HepG2 (cell line): ENCODE measurements around the gene MNAT1. TPM values are rescaled to one million over a fixed set of nuclear protein-coding genes. Genes with fewer than 3 reads are reported as not detected.
A peak's percentile ranks its signal among the peaks of the same experiment; 100 is the strongest.

Source experiments
- ATF1 ChIP-seq: IDR thresholded peaks from 2 replicates; pipeline ENCODE4 v1.6.1; 2016; ENCODE audit warnings: mild to moderate bottlenecking, control low read depth
- ATF7-NPFF ChIP-seq: sonication (generic); formaldehyde crosslinking; IDR thresholded peaks from 2 replicates; pipeline ENCODE4 v1.8.1; 2023; ENCODE audit warnings: mild to moderate bottlenecking, low read depth, missing genetic modification reagents, moderate library complexity
- BRCA1 ChIP-seq: sonication (generic); formaldehyde crosslinking; IDR thresholded peaks from 2 replicates; pipeline ENCODE4 v1.4.0; 2020; ENCODE audit warnings: missing genetic modification reagents
- CREBL2 ChIP-seq: sonication (generic); formaldehyde crosslinking; IDR thresholded peaks from 2 replicates; pipeline ENCODE4 v1.8.1; 2023; ENCODE audit warnings: missing genetic modification reagents, mild to moderate bottlenecking, borderline replicate concordance
- FOXJ3 ChIP-seq: sonication (generic); formaldehyde crosslinking; IDR thresholded peaks from 2 replicates; pipeline ENCODE4 v1.4.0; 2020; ENCODE audit warnings: missing genetic modification reagents, mild to moderate bottlenecking, borderline replicate concordance
- FOXK1 ChIP-seq: sonication (generic); formaldehyde crosslinking; IDR thresholded peaks from 2 replicates; pipeline ENCODE4 v1.4.0; 2020; ENCODE audit warnings: low read depth, missing genetic modification reagents, borderline replicate concordance
- HOMEZ ChIP-seq: IDR thresholded peaks from 2 replicates; pipeline ENCODE4 v1.6.1; 2016; ENCODE audit warnings: low read depth
- MATR3 ChIP-seq: sonication (generic); formaldehyde crosslinking; IDR thresholded peaks from 2 replicates; pipeline ENCODE4 v1.4.0; 2020; ENCODE audit warnings: missing genetic modification reagents
- NBN ChIP-seq: fragments of 450-650 bp; conservative IDR thresholded peaks from 2 replicates; pipeline ENCODE4 v1.6.1; 2017
- NR1H2 ChIP-seq: sonication (generic); formaldehyde crosslinking; IDR thresholded peaks from 2 replicates; pipeline ENCODE4 v1.8.1; 2022; ENCODE audit warnings: low read depth, missing genetic modification reagents, borderline replicate concordance
- RARA ChIP-seq: IDR thresholded peaks from 2 replicates; pipeline ENCODE4 v1.6.1; 2016; ENCODE audit warnings: missing genetic modification reagents, missing compliant biosample characterization
- USF2 ChIP-seq, 2 experiments: sonication (generic) in 1 of 2; formaldehyde crosslinking in 1 of 2; IDR thresholded peaks; 2 replicates each; pipeline versions ENCODE4 v1.5.1 to v1.6.1; 2011 to 2020; ENCODE audit warnings: borderline replicate concordance in 1 of 2, low read depth in 1 of 2, low read length in 1 of 2, mild to moderate bottlenecking in 1 of 2, missing genetic modification reagents in 1 of 2, moderate library complexity in 1 of 2
- YEATS4 ChIP-seq: sonication (generic); formaldehyde crosslinking; IDR thresholded peaks from 2 replicates; pipeline ENCODE4 v1.4.0; 2020; ENCODE audit warnings: missing genetic modification reagents, borderline replicate concordance
- ZBTB2 ChIP-seq: sonication (generic); formaldehyde crosslinking; IDR thresholded peaks from 2 replicates; pipeline ENCODE4 v1.8.0; 2022; ENCODE audit warnings: low read depth, missing genetic modification reagents
- ZEB1 ChIP-seq: IDR thresholded peaks from 2 replicates; pipeline ENCODE4 v1.6.1; 2012; ENCODE audit warnings: mild to moderate bottlenecking, low read depth, inconsistent platforms; ENCODE audit not compliant: insufficient replicate concordance
- ZFP91 ChIP-seq: sonication (generic); formaldehyde crosslinking; IDR thresholded peaks from 2 replicates; pipeline ENCODE4 v1.9.0; 2022; ENCODE audit warnings: missing genetic modification reagents, mild to moderate bottlenecking, borderline replicate concordance
- ZNF160 ChIP-seq: sonication (generic); formaldehyde crosslinking; IDR thresholded peaks from 2 replicates; pipeline ENCODE4 v1.8.0; 2022; ENCODE audit warnings: mild to moderate bottlenecking, inconsistent platforms, missing genetic modification reagents
- ZNF333 ChIP-seq: sonication (generic); formaldehyde crosslinking; IDR thresholded peaks from 2 replicates; pipeline ENCODE4 v1.4.0; 2020; ENCODE audit warnings: mild to moderate bottlenecking, missing genetic modification reagents, borderline replicate concordance
- ZNF543 ChIP-seq: sonication (generic); formaldehyde crosslinking; IDR thresholded peaks from 2 replicates; pipeline ENCODE4 v1.4.0; 2020; ENCODE audit warnings: mild to moderate bottlenecking, missing genetic modification reagents
- ZNF577 ChIP-seq: sonication (generic); formaldehyde crosslinking; IDR thresholded peaks from 2 replicates; pipeline ENCODE4 v1.4.0; 2020; ENCODE audit warnings: mild to moderate bottlenecking, low read depth, missing genetic modification reagents, borderline replicate concordance
- ZNF614 ChIP-seq: IDR thresholded peaks from 2 replicates; pipeline ENCODE4 v1.6.1; 2018; ENCODE audit warnings: missing biosample characterization, missing genetic modification reagents, inconsistent platforms, borderline replicate concordance
- ZNF670 ChIP-seq: sonication (generic); formaldehyde crosslinking; IDR thresholded peaks from 2 replicates; pipeline ENCODE4 v1.8.0; 2022; ENCODE audit warnings: mild to moderate bottlenecking, missing genetic modification reagents, borderline replicate concordance
- polyA plus RNA-seq, 8 experiments: library from polyadenylated mRNA; depleted of rRNA in 3 of 8; stranded (reverse) in 7 of 8; unstranded in 1 of 8; fragments of >200 nt; fragmentation: Illumina TruSeq in 4 of 8; extraction: Trizol in 4 of 8; gene quantifications; 2 replicates each; pipeline versions ENCODE4 v1.2.1 to v1.2.3, GENCODE V29; 2011 to 2016; ENCODE audit warnings: low read depth in 4 of 8, missing spikeins in 1 of 8, mixed read lengths in 1 of 8; ENCODE audit not compliant: insufficient read depth in 1 of 8
- total RNA-seq, 5 experiments: library from RNA; depleted of rRNA; stranded (reverse); fragments of >200 nt; fragmentation: Illumina TruSeq; extraction: Trizol; gene quantifications; 2 replicates each; pipeline ENCODE4 v1.2.3, GENCODE V29; 2016; ENCODE audit warnings: low read depth in 1 of 5

Gene MNAT1
- total and polyA plus RNA-seq, 2 of the 13 experiments (the other 11 are each of a cell fraction or from before 2014, with no cell fraction given): 49.2 to 94.8 TPM

GRCh38 chr14:60723116-60723906, 11.2 kb upstream of the MNAT1 start (continued):
- no peak for TF ChIP-seq CREBL2 (CRISPR knock-in tag)
- no peak for TF ChIP-seq ZNF614
- no peak for TF ChIP-seq ATF1
- TF ChIP-seq NR1H2 (CRISPR knock-in tag): no peak
- no peak for TF ChIP-seq FOXK1
- no peak for TF ChIP-seq NBN
- no peak for TF ChIP-seq USF2 (IDR thresholded peaks at IDR 0.05; ENCODE audit: low read depth, low read length)
- TF ChIP-seq USF2 (CRISPR knock-in tag; IDR thresholded peaks at IDR 0.05; ENCODE audit: borderline replicate concordance): no peak
- TF ChIP-seq ZEB1: peak; percentile 30
- TF ChIP-seq ZNF543 (CRISPR knock-in tag): no peak; the same call in 1 of the 2 replicates
- no peak for TF ChIP-seq ZNF670
- TF ChIP-seq MATR3 (CRISPR knock-in tag): no peak
- no peak; the same call in 1 of the 2 replicates for TF ChIP-seq ZFP91 (CRISPR knock-in tag)
- no peak for TF ChIP-seq BRCA1 (CRISPR knock-in tag)
- TF ChIP-seq YEATS4 (CRISPR knock-in tag): 0 out of 2 replicates have a peak, but pooled peaks have one; percentile 29
- no peak for TF ChIP-seq ZBTB2
- peak; percentile 59; the same call in 1 of the 2 replicates for TF ChIP-seq ZNF160 (CRISPR knock-in tag)
- TF ChIP-seq FOXJ3 (CRISPR knock-in tag): no peak
- peak; percentile 83; the same call in 1 of the 2 replicates for TF ChIP-seq ZNF333 (CRISPR knock-in tag)
- TF ChIP-seq HOMEZ (CRISPR knock-in tag): no peak
- TF ChIP-seq ATF7-NPFF (CRISPR knock-in tag): 0 out of 2 replicates have a peak, but pooled peaks have one; percentile 30
- no peak for TF ChIP-seq RARA (CRISPR knock-in tag)
- no peak for TF ChIP-seq ZNF577 (CRISPR knock-in tag)
